GM13976 (cell line): ENCODE data around the gene TTC7B.

Experiments
- DNase-seq: peaks from one replicate; pipeline ENCODE4 v3.0.0; 2012; ENCODE audit warnings: low spot score
- in situ Hi-C: fragments of 300-500 bp; cut with MboI; formaldehyde crosslinking; loops from one replicate; pipeline ENCODE4 v1.12.0; 2022; ENCODE audit warnings: low sequenced_read_pairs, mixed read lengths, inconsistent platforms; ENCODE audit not compliant: unreplicated experiment
- TF ChIP-seq, protein P1 (sequence below): IDR thresholded peaks from 2 replicates; pipeline ENCODE4 v1.5.1; 2012; ENCODE audit warnings: borderline replicate concordance, mild to moderate bottlenecking; ENCODE audit not compliant: insufficient read depth; ENCODE audit errors: extremely low read depth, missing control alignments, control extremely low read depth

Gene TTC7B

DNA sequence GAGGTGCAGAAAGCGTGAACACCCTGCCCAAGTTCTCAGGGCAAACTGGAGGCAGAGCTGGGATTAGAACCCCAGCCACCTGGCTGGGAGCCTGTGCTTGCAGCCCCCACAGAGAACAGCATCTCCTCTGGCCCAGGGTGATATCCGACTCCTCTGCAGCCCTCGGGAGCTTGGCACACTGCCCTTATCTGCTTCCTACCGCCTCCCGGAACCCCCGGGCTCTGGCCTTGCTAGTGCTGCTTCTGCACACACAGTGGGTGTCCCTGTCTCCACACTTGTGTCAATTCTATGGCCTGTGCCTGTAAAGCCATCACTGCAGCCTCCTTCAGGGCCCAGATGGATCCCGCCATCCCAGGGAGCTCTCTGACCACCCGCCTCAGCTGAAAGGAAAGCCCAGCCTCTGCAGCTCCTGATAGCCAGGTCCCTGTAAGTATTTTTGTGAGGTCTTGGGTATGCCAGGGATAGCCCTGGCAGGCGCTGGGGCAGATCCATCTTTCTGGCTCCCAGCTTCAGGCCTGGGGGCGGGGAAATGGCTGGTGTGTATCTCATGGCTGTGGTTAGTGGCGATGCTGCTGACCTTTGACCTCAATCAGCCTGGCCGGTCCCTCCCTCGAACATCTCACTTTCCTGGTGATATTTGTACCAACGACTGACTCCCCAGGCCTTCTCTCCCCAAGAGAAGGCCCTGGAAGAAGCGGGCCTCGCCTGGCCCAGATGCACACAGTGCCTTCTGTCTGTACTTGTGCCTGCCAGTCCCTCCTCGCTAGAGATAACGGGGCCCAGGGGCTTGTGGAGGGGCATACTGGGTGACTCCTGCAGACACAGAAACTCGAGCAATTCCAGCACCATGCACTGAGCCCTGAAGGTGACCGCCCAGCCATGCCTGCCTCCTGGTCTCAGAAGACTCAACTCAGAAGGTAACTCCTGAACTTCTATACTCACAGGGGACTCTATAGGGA lies 235.6 kb downstream of the TTC7B start:
- in situ Hi-C loops: no loop called here
- DNase-seq: no peak
- TF ChIP-seq, protein P1, sequence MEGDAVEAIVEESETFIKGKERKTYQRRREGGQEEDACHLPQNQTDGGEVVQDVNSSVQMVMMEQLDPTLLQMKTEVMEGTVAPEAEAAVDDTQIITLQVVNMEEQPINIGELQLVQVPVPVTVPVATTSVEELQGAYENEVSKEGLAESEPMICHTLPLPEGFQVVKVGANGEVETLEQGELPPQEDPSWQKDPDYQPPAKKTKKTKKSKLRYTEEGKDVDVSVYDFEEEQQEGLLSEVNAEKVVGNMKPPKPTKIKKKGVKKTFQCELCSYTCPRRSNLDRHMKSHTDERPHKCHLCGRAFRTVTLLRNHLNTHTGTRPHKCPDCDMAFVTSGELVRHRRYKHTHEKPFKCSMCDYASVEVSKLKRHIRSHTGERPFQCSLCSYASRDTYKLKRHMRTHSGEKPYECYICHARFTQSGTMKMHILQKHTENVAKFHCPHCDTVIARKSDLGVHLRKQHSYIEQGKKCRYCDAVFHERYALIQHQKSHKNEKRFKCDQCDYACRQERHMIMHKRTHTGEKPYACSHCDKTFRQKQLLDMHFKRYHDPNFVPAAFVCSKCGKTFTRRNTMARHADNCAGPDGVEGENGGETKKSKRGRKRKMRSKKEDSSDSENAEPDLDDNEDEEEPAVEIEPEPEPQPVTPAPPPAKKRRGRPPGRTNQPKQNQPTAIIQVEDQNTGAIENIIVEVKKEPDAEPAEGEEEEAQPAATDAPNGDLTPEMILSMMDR: no peak

DNA sequence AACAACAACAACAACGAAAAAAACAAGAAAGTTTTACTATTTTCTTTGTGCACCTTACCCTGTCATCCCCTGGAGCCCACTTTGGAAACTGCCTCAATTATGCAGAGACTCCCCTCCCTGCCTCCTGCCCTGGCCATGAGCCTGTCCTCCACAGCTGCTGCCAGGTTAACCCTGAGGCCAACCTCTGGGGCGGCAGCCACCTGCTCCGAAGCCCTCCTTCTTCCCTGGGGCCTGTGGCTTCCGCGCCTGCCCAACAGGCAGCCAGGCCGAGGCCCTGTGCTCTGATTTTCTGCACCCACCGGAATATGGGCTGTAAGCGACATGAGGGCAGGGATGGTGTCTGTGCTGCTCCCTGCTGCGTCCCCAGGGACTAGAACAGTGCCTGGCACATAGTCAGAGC lies 236.4 kb downstream of the TTC7B start:
- TF ChIP-seq, protein P1: no peak
- DNase-seq: no peak
- in situ Hi-C loops: no loop called here

DNA sequence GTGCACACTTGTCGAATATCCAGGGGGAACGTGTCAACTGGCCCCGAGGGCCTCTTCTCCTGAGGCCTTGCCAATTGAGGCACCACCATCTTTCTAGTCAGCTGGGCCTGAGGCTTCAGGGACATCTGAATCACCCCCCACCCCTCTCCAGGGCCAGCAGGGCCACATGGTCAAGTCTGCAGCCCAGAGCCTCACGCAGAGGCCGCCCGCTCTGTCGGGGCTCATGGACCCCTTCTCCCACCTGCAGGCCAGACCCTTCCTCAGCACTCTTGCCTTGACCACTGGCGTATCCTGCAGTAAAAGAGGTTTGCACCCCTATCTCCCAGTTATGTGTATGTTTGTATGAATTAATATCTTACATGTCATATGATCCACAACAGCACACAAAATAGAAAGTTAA lies 237.1 kb downstream of the TTC7B start:
- TF ChIP-seq, protein P1: no peak
- DNase-seq: no peak
- in situ Hi-C loops: no loop called here

GRCh38 chr14:90578283-90578985 lies 237.8 kb downstream of the TTC7B start:
- DNase-seq: no peak
- in situ Hi-C loops: no loop called here

DNA sequence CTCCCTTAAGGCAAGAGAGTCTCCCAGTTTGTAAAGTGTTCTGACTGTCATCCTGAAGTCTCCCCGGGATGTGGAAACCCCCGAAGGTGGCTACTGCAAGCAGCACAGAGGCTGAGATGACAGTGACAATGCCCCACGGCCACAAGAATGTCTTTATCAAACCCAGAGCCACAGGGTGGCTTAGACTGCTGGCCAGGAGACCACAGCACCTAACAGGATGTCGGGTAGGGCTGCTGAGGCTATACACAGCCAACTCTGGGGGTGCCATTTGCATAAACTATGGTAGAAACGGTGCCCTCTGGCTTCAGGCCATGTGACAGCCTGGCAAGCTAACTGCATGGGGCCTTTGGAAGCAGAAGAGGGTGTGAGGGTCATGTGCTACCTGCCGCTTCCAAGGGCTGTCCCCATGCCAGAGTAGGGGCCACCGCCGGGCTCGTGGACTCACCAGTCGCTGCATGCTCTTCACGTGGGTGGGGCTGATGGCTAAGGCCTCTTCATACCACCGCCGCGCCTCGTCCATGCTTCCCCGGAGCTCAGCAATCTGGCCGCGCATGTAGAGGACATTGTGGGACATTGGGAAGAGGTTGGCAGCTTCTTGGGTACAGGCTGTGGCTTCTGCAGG lies 238.5 kb downstream of the TTC7B start:
- in situ Hi-C loops: no loop called here
- DNase-seq: no peak
- TF ChIP-seq, protein P1: no peak

More at GRCh38 chr14:90578283-90578985, 237.8 kb downstream of the TTC7B start:
- TF ChIP-seq, protein P1: no peak

DNA sequence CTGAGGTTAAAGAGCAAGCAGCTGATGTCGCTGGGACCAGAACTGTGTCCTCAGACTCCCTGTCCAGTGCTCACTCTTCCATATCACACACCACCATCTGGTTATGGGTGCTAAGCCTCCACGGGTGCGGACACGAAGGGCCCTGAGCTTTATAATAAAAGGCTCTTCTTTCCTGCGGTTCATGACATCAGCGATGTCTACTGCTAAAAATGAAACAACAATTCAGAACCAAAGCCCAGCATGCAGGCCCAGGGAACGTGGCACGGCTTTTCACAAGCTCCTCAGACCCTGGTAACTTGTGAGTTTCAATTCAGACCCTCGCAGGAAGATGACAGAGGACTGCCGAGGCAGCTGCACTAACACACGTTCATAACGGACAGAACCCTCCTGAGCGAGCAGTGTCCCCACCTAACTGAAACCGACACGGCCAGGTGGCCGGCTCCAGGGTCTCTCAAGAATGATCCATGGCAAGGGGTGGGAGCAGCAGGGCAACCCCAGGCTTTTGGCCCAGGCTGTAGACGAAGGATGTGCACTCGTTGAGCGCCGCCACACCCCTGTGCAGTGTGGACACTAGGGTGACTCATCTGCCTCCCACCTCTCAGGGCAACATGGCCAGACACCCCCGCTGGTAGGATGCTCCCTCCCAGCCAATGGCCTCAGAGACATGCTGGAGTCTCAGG lies 239.1 kb downstream of the TTC7B start:
- in situ Hi-C loops: no loop called here
- no peak for DNase-seq
- TF ChIP-seq, protein P1: no peak
